HCT116 (cell line): ENCODE data around the gene ANXA6. TPM values are rescaled to one million over a fixed set of nuclear protein-coding genes. Genes with fewer than 3 reads are reported as not detected.

ENCODE experiments used
- ATAC-seq: fragments of 200-7000 bp; cut with Tn5 transposase; 2 replicates; pipeline ENCODE4 v1.9.1; 2020; ENCODE audit warnings: mild to moderate bottlenecking, moderate library complexity
- BruUV-seq: library from RNA; stranded (reverse); fragments of 400-500 nt; replicated peaks from 2 replicates; lab custom pipeline; 2021; lab: Mats Ljungman, UMichigan
- CTCF ChIA-PET: fragments of 300-600 bp; sonication (Branson Sonifier 250); formaldehyde crosslinking; loops from one replicate; lab custom pipeline; 2021; ENCODE audit warnings: antibody characterized with exemption; lab: Charles Lee
- POLR2A ChIA-PET: fragments of 300-600, 350-600 bp; sonication (Branson Sonifier 250); formaldehyde crosslinking; loops from one replicate; lab custom pipeline; 2021; ENCODE audit warnings: antibody characterized with exemption; lab: Charles Lee
- RAD21 ChIA-PET, 2 experiments: fragments of 300-600 bp; sonication (Branson Sonifier 250); formaldehyde crosslinking; loops; one replicate each; lab custom pipeline; 2023; ENCODE audit warnings: low total read pairs in 2 of 2; ENCODE audit not compliant: uncharacterized antibody in 2 of 2, unreplicated experiment in 2 of 2, low non-redundant PET in 1 of 2; lab: Charles Lee
- DNase-seq: peaks from one replicate; pipeline ENCODE4 v3.0.0-alpha.2; 2010; ENCODE audit warnings: low read depth, low spot score
- H2AFZ ChIP-seq: fragments of 200-600 bp; shearing (Covaris generic), sonication (generic); 2 replicates; pipeline ENCODE4 v1.6.1; 2017; ENCODE audit warnings: low read depth, mixed run types, mixed read lengths, antibody characterized with exemption, low read length; ENCODE audit not compliant: poor library complexity, severe bottlenecking
- H3K27ac ChIP-seq: 2 replicates; pipeline ENCODE4 v1.5.1; 2012; ENCODE audit warnings: low read depth, low read length
- H3K27me3 ChIP-seq: fragments of 200-600 bp; sonication (generic); 2 replicates; pipeline ENCODE4 v1.6.1; 2016; ENCODE audit warnings: mixed run types, low read length, mixed read lengths; ENCODE audit not compliant: insufficient read depth
- H3K36me3 ChIP-seq, 2 experiments: fragments of 200-500 bp in 1 of 2; fragments of 200-600 bp in 1 of 2; sonication (Bioruptor generic) in 1 of 2; sonication (generic) in 1 of 2; 2 replicates each; pipeline versions ENCODE4 v1.5.1 to v1.6.1; 2014 to 2016; ENCODE audit warnings: low read length in 2 of 2, inconsistent platforms in 1 of 2, mixed read lengths in 1 of 2, mixed run types in 1 of 2; ENCODE audit not compliant: insufficient read depth in 2 of 2, control insufficient read depth in 1 of 2
- H3K4me1 ChIP-seq, 2 experiments: fragments of 200-600 bp in 1 of 2; sonication (generic) in 1 of 2; 2 replicates each; pipeline versions ENCODE4 v1.5.1 to v1.6.1; 2012 to 2017; ENCODE audit warnings: low read length in 2 of 2, inconsistent platforms in 1 of 2, mild to moderate bottlenecking in 1 of 2, mixed read lengths in 1 of 2, mixed run types in 1 of 2, moderate library complexity in 1 of 2; ENCODE audit not compliant: insufficient read depth in 2 of 2, control insufficient read depth in 1 of 2
- H3K4me2 ChIP-seq: fragments of 200-600 bp; sonication (generic); 2 replicates; pipeline ENCODE4 v1.6.1; 2017; ENCODE audit warnings: mixed run types, low read length, mixed read lengths
- H3K4me3 ChIP-seq, 2 experiments: fragments of 200-600 bp in 1 of 2; sonication (generic) in 1 of 2; replicated peaks in 1 of 2; 2 replicates each; pipeline ENCODE4 v1.5.1; 2011 to 2016; ENCODE audit warnings: low read length in 2 of 2, control low read depth in 1 of 2, low read depth in 1 of 2, mild to moderate bottlenecking in 1 of 2, mixed read lengths in 1 of 2, mixed run types in 1 of 2
- H3K79me2 ChIP-seq: fragments of 200-600 bp; sonication (generic); 2 replicates; pipeline ENCODE4 v1.6.1; 2017; ENCODE audit warnings: mild to moderate bottlenecking, mixed run types, low read length, moderate library complexity, mixed read lengths; ENCODE audit not compliant: insufficient read depth
- H3K9ac ChIP-seq: fragments of 200-600 bp; sonication (generic); 2 replicates; pipeline ENCODE4 v1.6.1; 2016; ENCODE audit warnings: low read length, mixed read lengths
- H3K9me2 ChIP-seq: fragments of 200-600 bp; sonication (generic), shearing (Covaris generic); 2 replicates; pipeline ENCODE4 v1.6.1; 2017; ENCODE audit warnings: mixed run types, mild to moderate bottlenecking, moderate library complexity; ENCODE audit not compliant: insufficient read depth
- H3K9me3 ChIP-seq, 2 experiments: fragments of 200-500 bp in 1 of 2; fragments of 200-600 bp in 1 of 2; sonication (Bioruptor generic) in 1 of 2; sonication (generic) in 1 of 2; 2 replicates each; pipeline ENCODE4 v1.6.1; 2014 to 2017; ENCODE audit warnings: low read length in 2 of 2, mixed read lengths in 2 of 2, inconsistent platforms in 1 of 2, low read depth in 1 of 2, mild to moderate bottlenecking in 1 of 2, mixed run types in 1 of 2, moderate library complexity in 1 of 2; ENCODE audit not compliant: control insufficient read depth in 1 of 2, insufficient read depth in 1 of 2
- H4K20me1 ChIP-seq: fragments of 200-600 bp; sonication (generic), shearing (Covaris generic); 2 replicates; pipeline ENCODE4 v1.6.1; 2017; ENCODE audit warnings: mixed run types, mild to moderate bottlenecking, moderate library complexity; ENCODE audit not compliant: insufficient read depth
- ATF3 ChIP-seq: IDR thresholded peaks from 2 replicates; pipeline ENCODE4 v1.6.1; 2012
- EGR1 ChIP-seq: IDR thresholded peaks from 2 replicates; pipeline ENCODE4 v1.6.1; 2012; ENCODE audit warnings: low read depth
- ELF1 ChIP-seq: IDR thresholded peaks from 2 replicates; pipeline ENCODE4 v1.6.1; 2012; ENCODE audit warnings: low read depth, borderline replicate concordance
- EZH2 ChIP-seq: fragments of 200-600 bp; sonication (generic); IDR thresholded peaks from 2 replicates; pipeline ENCODE4 v1.6.1; 2017; ENCODE audit warnings: antibody characterized with exemption, mixed run types
- EZH2phosphoT487 ChIP-seq: fragments of 200-600 bp; IDR thresholded peaks from 2 replicates; pipeline ENCODE4 v1.6.1; 2018; ENCODE audit warnings: antibody characterized with exemption, borderline replicate concordance
- FOSL1 ChIP-seq: IDR thresholded peaks from 2 replicates; pipeline ENCODE4 v1.6.1; 2012; ENCODE audit warnings: low read depth
- POLR2AphosphoS5 ChIP-seq: IDR thresholded peaks from 2 replicates; pipeline ENCODE4 v1.6.1; 2011; ENCODE audit warnings: mild to moderate bottlenecking, low read depth, low read length, moderate library complexity
- REST ChIP-seq: IDR thresholded peaks from 2 replicates; pipeline ENCODE4 v1.6.1; 2012; ENCODE audit warnings: low read depth
- SIN3A ChIP-seq: IDR thresholded peaks from 2 replicates; pipeline ENCODE4 v1.6.1; 2012; ENCODE audit warnings: low read depth
- SP1 ChIP-seq: IDR thresholded peaks from 2 replicates; pipeline ENCODE4 v1.6.1; 2012; ENCODE audit warnings: low read depth
- SRF ChIP-seq: IDR thresholded peaks from 2 replicates; pipeline ENCODE4 v1.6.1; 2012; ENCODE audit warnings: low read depth
- TCF7L2 ChIP-seq: IDR thresholded peaks from 2 replicates; pipeline ENCODE4 v1.7.0; 2011; ENCODE audit warnings: borderline replicate concordance, inconsistent platforms; ENCODE audit not compliant: insufficient read depth, insufficient read length; ENCODE audit errors: extremely low read depth
- YY1 ChIP-seq: IDR thresholded peaks from 2 replicates; pipeline ENCODE4 v1.6.1; 2011; ENCODE audit warnings: low read length, low read depth, moderate library complexity, mild to moderate bottlenecking; ENCODE audit not compliant: insufficient replicate concordance; ENCODE audit errors: extremely low read depth
- ZFX ChIP-seq: fragments of 450-650 bp; IDR thresholded peaks from 2 replicates; pipeline ENCODE4 v1.6.1; 2017
- ZNF274 ChIP-seq: fragments of 200-500 bp; sonication (Bioruptor generic); IDR thresholded peaks from 2 replicates; pipeline ENCODE4 v1.6.1; 2014; ENCODE audit warnings: mild to moderate bottlenecking, low read depth, low read length, inconsistent platforms
- intact Hi-C: fragments of 100-400 bp; cut with micrococcal nuclease; formaldehyde crosslinking; loops from 2 replicates; pipeline ENCODE4 v1.10.0; 2022
- total RNA-seq: library from RNA; stranded (reverse); gene quantifications from one replicate; pipeline ENCODE4 v1.2.1, GENCODE V29; 2021; ENCODE audit not compliant: unreplicated experiment

Gene ANXA6
- total RNA-seq, 1 experiment from 2014 or later, result 71.9 TPM

GRCh38 chr5:151137067-151137825, 20.3 kb downstream of the ANXA6 start:
- TF ChIP-seq SRF (no peak), EZH2 (no peak), FOSL1 (no peak), ZNF274 (no peak), YY1 (no peak), ATF3 (no peak), EGR1 (no peak), SIN3A (no peak), POLR2AphosphoS5 (no peak), EZH2phosphoT487 (no peak), REST (no peak), ZFX (no peak), TCF7L2 (no peak), SP1 (no peak), ELF1 (no peak)
- ChIA-PET POLR2A (no interaction called here), RAD21 (no interaction called here), CTCF (no interaction called here)
- intact Hi-C loops, result no loop called here
- DNase-seq (no peak), ATAC-seq (no peak)
- Histone ChIP-seq H3K27ac (no peak overlapping the region), H3K27me3 (no peaks in the 10 kb centered on the region), H3K79me2 (no peaks in the 10 kb centered on the region), H3K36me3 (peaks cover 6 to 30% of the 10 kb centered on the region in 2 experiments; a peak in 3 of 4 replicates), H3K4me1 (no peaks in the 10 kb centered on the region), H3K4me2 (no peak overlapping the region), H4K20me1 (no peaks in the 10 kb centered on the region), H3K4me3 (no peak overlapping the region), H3K9me2 (no peaks in the 10 kb centered on the region), H3K9ac (no peak overlapping the region), H2AFZ (no peak overlapping the region), H3K9me3 (no peaks in the 10 kb centered on the region)
- BruUV-seq, result no TSS peak
